NB4 (cell line): ENCODE measurements around the gene SEC24C.
"Not testable (repeated sequence)": the region's sequence is repeated elsewhere in the genome, so short reads cannot be mapped to it uniquely, and the experiment has no call there.

Source experiments
- CTCF ChIP-seq: IDR thresholded peaks from one replicate; pipeline ENCODE4 v1.5.1; 2012; ENCODE audit warnings: low read depth, low read length
- POLR2A ChIP-seq: IDR thresholded peaks from 2 replicates; pipeline ENCODE4 v1.6.1; 2011; ENCODE audit warnings: mild to moderate bottlenecking; ENCODE audit not compliant: insufficient read length; ENCODE audit errors: extremely low read depth

- TF ChIP-seq POLR2A, CTCF: not testable (repeated sequence)
Observed at GRCh38 chr10:73708122-73708521, 36.0 kb upstream of the SEC24C start.
